Bronchial epithelial cell (primary cell): Measurements from ENCODE around the gene ZCCHC14. TPM values are rescaled to one million over a fixed set of nuclear protein-coding genes. Genes with fewer than 3 reads are reported as not detected.

ENCODE experiments used
- DNase-seq: peaks from one replicate; pipeline ENCODE4 v3.0.0-alpha.2; 2010; ENCODE audit warnings: low read depth
- FAIRE-seq: peaks from 2 replicates; lab custom pipeline; 2011; peaks lifted over from hg19 to GRCh38; lab: Jason Lieb, UNC
- H3K27me3 ChIP-seq: 2 replicates; pipeline ENCODE4 v1.5.1; 2011; ENCODE audit warnings: low read length; ENCODE audit not compliant: control insufficient read depth, insufficient read depth
- H3K36me3 ChIP-seq: 2 replicates; pipeline ENCODE4 v1.5.1; 2011; ENCODE audit warnings: low read length; ENCODE audit not compliant: control insufficient read depth, insufficient read depth
- H3K4me3 ChIP-seq: 2 replicates; pipeline ENCODE4 v1.5.1; 2011; ENCODE audit warnings: mild to moderate bottlenecking, low read depth, low read length, control low read depth
- CTCF ChIP-seq: IDR thresholded peaks from 2 replicates; pipeline ENCODE4 v1.5.1; 2011; ENCODE audit warnings: mild to moderate bottlenecking, moderate library complexity, low read length, control low read depth, inconsistent platforms; ENCODE audit not compliant: insufficient read depth, severe bottlenecking
- total RNA-seq: library from RNA; depleted of rRNA; stranded (reverse); fragments of >200 nt; gene quantifications from 2 replicates; pipeline ENCODE4 v1.2.1, GENCODE V29; 2014

Gene ZCCHC14
- total RNA-seq, 1 donor from 2014 or later, result 2.9 TPM

- no peak for TF ChIP-seq CTCF
- DNase-seq, result no peak
- H3K36me3 ChIP-seq, result peaks cover 27% of the 10 kb centered on the region
- H3K4me3 ChIP-seq, result no peak overlapping the region
- H3K27me3 ChIP-seq, result no peaks in the 10 kb centered on the region
- no peak for FAIRE-seq
Measured at GRCh38 chr16:87358696-87359095, 134.1 kb downstream of the ZCCHC14 start.

- FAIRE-seq (no peak), DNase-seq (no peak)
- TF ChIP-seq CTCF, result no peak
- Histone ChIP-seq H3K4me3 (no peak overlapping the region), H3K27me3 (no peaks in the 10 kb centered on the region), H3K36me3 (peaks cover 27% of the 10 kb centered on the region)
Measured at GRCh38 chr16:87358250-87358649, 134.6 kb downstream of the ZCCHC14 start.

- no peak for DNase-seq
Measured at GRCh38 chr16:87356491-87356853, 136.4 kb downstream of the ZCCHC14 start.

More at GRCh38 chr16:87356491-87356853, 136.4 kb downstream of the ZCCHC14 start:
- no peaks in the 10 kb centered on the region for H3K27me3 ChIP-seq
- H3K36me3 ChIP-seq, result peaks cover 28% of the 10 kb centered on the region
- TF ChIP-seq CTCF, result no peak
- H3K4me3 ChIP-seq, result no peak overlapping the region
- FAIRE-seq, result no peak

Other genes starting within 250 kb of the ZCCHC14 start
- gene C16orf95, start 175.6 kb downstream of the ZCCHC14 start, total RNA-seq, result 0.79 and 1.8 TPM in 2 replicates
- gene FBXO31, start 109.2 kb downstream of the ZCCHC14 start, total RNA-seq, result 22.9 and 24.7 TPM in 2 replicates
- 75.8 and 166 TPM in 2 replicates for gene MAP1LC3B, start 100.7 kb downstream of the ZCCHC14 start, total RNA-seq
- gene JPH3, start 109.5 kb upstream of the ZCCHC14 start, total RNA-seq, result not detected in 2 replicates